ENCODE data around the gene MICU2.

The MICU2 gene

GRCh38 chr13:21603531-21604448 lies at the start of gene MICU2:
MICU2 (minus strand) TSS chr13:21604170; CDS start chr13:21604148, 22 bp downstream.
- peak; percentile 95 for DNase-seq (ENCODE audit: low spot score)

GRCh38 chr13:21641629-21642028 lies 37.7 kb upstream of the MICU2 start:
- DNase-seq (ENCODE audit: low spot score) = no peak

GRCh38 chr13:21639561-21639960 lies 35.6 kb upstream of the MICU2 start:
- DNase-seq (ENCODE audit: low spot score) = no peak

GRCh38 chr13:21638319-21639282 lies 34.6 kb upstream of the MICU2 start:
- peak; percentile 51 for DNase-seq (ENCODE audit: low spot score)

- DNase-seq (ENCODE audit: low spot score) = no peak
Measured at GRCh38 chr13:21637296-21637695, 33.3 kb upstream of the MICU2 start.

GRCh38 chr13:21636656-21637055 lies 32.7 kb upstream of the MICU2 start:
- DNase-seq (ENCODE audit: low spot score) = no peak

GRCh38 chr13:21632196-21632595 lies 28.2 kb upstream of the MICU2 start:
- no peak for DNase-seq (ENCODE audit: low spot score)

GRCh38 chr13:21625366-21625765 lies 21.4 kb upstream of the MICU2 start:
- peak; percentile 56 for DNase-seq (ENCODE audit: low spot score)

GRCh38 chr13:21620861-21621260 lies 16.9 kb upstream of the MICU2 start:
- no peak for DNase-seq (ENCODE audit: low spot score)

- DNase-seq (ENCODE audit: low spot score) = no peak
Measured at GRCh38 chr13:21619633-21620220, 15.8 kb upstream of the MICU2 start.

- DNase-seq (ENCODE audit: low spot score) = no peak
Measured at GRCh38 chr13:21616880-21617279, 12.9 kb upstream of the MICU2 start.

GRCh38 chr13:21616205-21616866 lies 12.4 kb upstream of the MICU2 start:
- no peak for DNase-seq (ENCODE audit: low spot score)

GRCh38 chr13:21615427-21615826 lies 11.5 kb upstream of the MICU2 start:
- DNase-seq (ENCODE audit: low spot score) = no peak

GRCh38 chr13:21613791-21614190 lies 9.8 kb upstream of the MICU2 start:
- no peak for DNase-seq (ENCODE audit: low spot score)

GRCh38 chr13:21611385-21611784 lies 7.4 kb upstream of the MICU2 start:
- no peak for DNase-seq (ENCODE audit: low spot score)

- DNase-seq (ENCODE audit: low spot score) = no peak
Measured at GRCh38 chr13:21610687-21611086, 6.7 kb upstream of the MICU2 start.

- DNase-seq (ENCODE audit: low spot score) = no peak
Measured at GRCh38 chr13:21608961-21609360, 5.0 kb upstream of the MICU2 start.

- no peak for DNase-seq (ENCODE audit: low spot score)
Measured at GRCh38 chr13:21606796-21607195, 2.8 kb upstream of the MICU2 start.

GRCh38 chr13:21606251-21606650 lies 2.3 kb upstream of the MICU2 start:
- DNase-seq (ENCODE audit: low spot score) = no peak

GRCh38 chr13:21596722-21597121 lies 7.2 kb downstream of the MICU2 start:
- no peak for DNase-seq (ENCODE audit: low spot score)

- no peak for DNase-seq (ENCODE audit: low spot score)
Measured at GRCh38 chr13:21595546-21595822, 8.5 kb downstream of the MICU2 start.

Measured in NAMALWA (cell line).